Nucleus accumbens (tissue), 56 donors: ENCODE data around the gene SCAMP4.

Experiments
- DNase-seq, 56 donors: peaks; one replicate each; lab custom pipeline; 2025; lab: John Stamatoyannopoulos, UW

The SCAMP4 gene

GRCh38 chr19:1905110-1905862, at the start of gene SCAMP4, which contains the start of gene ADAT3:
Gene SCAMP4 (plus strand): TSS chr19:1905399. CDS start chr19:1915020, 9,621 bp downstream.
Gene ADAT3 (plus strand): TSS chr19:1905399. CDS start chr19:1912048, 6,649 bp downstream.
- DNase-seq, result peak; percentile 73 to 99 (median 97)

GRCh38 chr19:1855828-1856255, 49.4 kb upstream of the SCAMP4 start:
- no peak for DNase-seq

GRCh38 chr19:1856345-1856697, 48.9 kb upstream of the SCAMP4 start:
- no peak for DNase-seq

GRCh38 chr19:1856698-1857603, 48.2 kb upstream of the SCAMP4 start:
- peak in 28 of 56 donors; percentile 5 to 75 (median 32) for DNase-seq

GRCh38 chr19:1857648-1858326, 47.4 kb upstream of the SCAMP4 start:
- DNase-seq, result peak in 3 of 56 donors; percentile 16 to 34 (median 17)

GRCh38 chr19:1858412-1859081, 46.7 kb upstream of the SCAMP4 start:
- DNase-seq, result peak in 1 of 56 donors; percentile 37

GRCh38 chr19:1859331-1859781, 45.8 kb upstream of the SCAMP4 start:
- DNase-seq, result peak in 9 of 56 donors; percentile 5 to 37 (median 17)

- peak in 38 of 56 donors; percentile 17 to 84 (median 39) for DNase-seq
Observed at GRCh38 chr19:1860042-1860775, 45.0 kb upstream of the SCAMP4 start.

GRCh38 chr19:1860821-1861598, 44.2 kb upstream of the SCAMP4 start:
- DNase-seq, result peak in 2 of 56 donors; percentile 16 to 17

GRCh38 chr19:1861599-1862031, 43.6 kb upstream of the SCAMP4 start:
- no peak for DNase-seq

- peak in 1 of 56 donors; percentile 13 for DNase-seq
Observed at GRCh38 chr19:1862068-1862423, 43.2 kb upstream of the SCAMP4 start.

- peak in 4 of 56 donors; percentile 16 to 54 (median 32) for DNase-seq
Observed at GRCh38 chr19:1862424-1863327, 42.5 kb upstream of the SCAMP4 start.

GRCh38 chr19:1863328-1863637, 41.9 kb upstream of the SCAMP4 start, which contains the start of gene KLF16:
Gene KLF16 (minus strand): TSS chr19:1863579. CDS start chr19:1863497, 82 bp downstream.
- no peak for DNase-seq

GRCh38 chr19:1863638-1864479, 41.3 kb upstream of the SCAMP4 start:
- peak in 55 of 56 donors; percentile 58 to 96 (median 83) for DNase-seq

- DNase-seq, result peak in 41 of 56 donors; percentile 22 to 75 (median 46)
Observed at GRCh38 chr19:1864480-1865171, 40.6 kb upstream of the SCAMP4 start.
